HG02798 (cell line): ENCODE results near the gene CNNM2.
"Not testable (repeated sequence)": the region's sequence is repeated elsewhere in the genome, so short reads cannot be mapped to it uniquely, and the experiment has no call there.

Source experiments
- ATAC-seq: cut with Tn5 transposase; IDR thresholded peaks from one replicate; pipeline ENCODE4 v1.9.1; 2021; ENCODE audit warnings: mild to moderate bottlenecking; ENCODE audit not compliant: unreplicated experiment, poor library complexity

Gene CNNM2

GRCh38 chr10:103125323-103126267 is 207.5 kb downstream of the CNNM2 start:
- peak; percentile 87 for ATAC-seq

GRCh38 chr10:103127241-103127640 is 209.1 kb downstream of the CNNM2 start:
- ATAC-seq, result no peak

DNA sequence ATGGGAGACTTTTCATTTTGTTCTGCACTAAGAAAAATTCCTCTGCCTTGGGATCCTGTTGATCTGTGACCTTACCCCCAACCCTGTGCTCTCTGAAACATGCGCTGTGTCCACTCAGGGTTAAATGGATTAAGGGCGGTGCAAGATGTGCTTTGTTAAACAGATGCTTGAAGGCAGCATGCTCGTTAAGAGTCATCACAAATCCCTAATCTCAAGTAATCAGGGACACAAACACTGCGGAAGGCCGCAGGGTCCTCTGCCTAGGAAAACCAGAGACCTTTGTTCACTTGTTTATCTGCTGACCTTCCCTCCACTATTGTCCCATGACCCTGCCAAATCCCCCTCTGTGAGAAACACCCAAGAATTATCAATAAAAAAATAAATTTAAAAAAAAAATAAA is 212.1 kb downstream of the CNNM2 start:
- not testable (repeated sequence) for ATAC-seq

DNA sequence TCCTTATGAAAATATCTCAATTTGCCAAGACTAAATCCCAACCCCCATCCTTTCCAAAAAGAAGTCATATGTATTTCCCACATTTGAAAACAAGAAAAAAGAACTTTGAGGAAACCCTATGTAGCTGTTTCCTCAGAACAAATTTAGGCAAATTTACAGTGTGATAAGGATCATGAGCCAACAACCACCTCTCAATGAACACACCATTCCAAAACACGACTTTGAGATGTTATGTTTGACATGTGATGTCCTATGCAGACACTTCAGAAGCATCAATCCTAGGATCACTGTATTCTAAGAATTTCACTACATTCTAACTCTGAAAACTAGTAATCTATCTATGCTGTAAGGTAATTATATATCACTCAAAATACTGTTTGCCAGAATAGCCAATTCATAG is 212.8 kb downstream of the CNNM2 start:
- ATAC-seq, result no peak

- ATAC-seq, result not testable (repeated sequence)
Observed at GRCh38 chr10:103135168-103135567, 217.1 kb downstream of the CNNM2 start.

- ATAC-seq, result no peak
Observed at GRCh38 chr10:103139803-103140202, 221.7 kb downstream of the CNNM2 start.
